Thyroid gland (tissue), 4 donors: ENCODE data around the gene PTPRN2.

ENCODE experiments used
- CTCF ChIP-seq, 6 experiments: fragments of 200-600 bp in 3 of 6; fragments of 450-650 bp in 3 of 6; sonication (generic) in 3 of 6; IDR thresholded peaks; one replicate each; pipeline ENCODE4 v1.5.1; 2016 to 2019; ENCODE audit warnings: antibody characterized with exemption in 6 of 6, mild to moderate bottlenecking in 2 of 6, inconsistent platforms in 1 of 6, moderate library complexity in 1 of 6
- POLR2A ChIP-seq, 2 donors: fragments of 450-650 bp; IDR thresholded peaks; one replicate each; pipeline ENCODE4 v1.6.1; 2017; ENCODE audit warnings: antibody characterized with exemption in 2 of 2, mild to moderate bottlenecking in 2 of 2, moderate library complexity in 1 of 2

DNA sequence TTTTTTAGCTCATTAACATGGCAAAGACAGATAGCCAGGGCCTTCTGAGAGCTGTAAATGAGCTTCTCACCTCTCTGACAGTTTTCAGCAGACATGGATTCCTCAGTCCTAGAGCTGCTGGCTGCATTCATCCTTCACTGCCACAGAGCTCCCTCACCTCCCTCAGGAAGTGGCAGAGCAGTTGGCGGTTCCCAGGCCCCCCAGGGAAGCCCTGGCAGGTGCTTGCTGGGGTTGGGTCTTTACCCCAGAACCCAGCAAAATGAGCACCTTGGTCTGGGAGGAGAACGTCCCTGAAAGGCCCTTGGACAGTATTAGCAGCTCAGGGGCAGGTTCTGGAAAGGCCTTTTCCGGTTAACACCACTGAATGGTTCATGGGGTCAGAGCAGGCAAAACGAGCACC, 288.0 kb downstream of the PTPRN2 start:
- TF ChIP-seq CTCF (IDR thresholded peaks at IDR 0.05) (no peak), POLR2A (IDR thresholded peaks at IDR 0.05) (no peak)
